HG03439 (cell line): Measurements from ENCODE around the gene TUBGCP2.

Source experiments
- ATAC-seq: cut with Tn5 transposase; IDR thresholded peaks from one replicate; pipeline ENCODE4 v1.9.1; 2021; ENCODE audit warnings: mild to moderate bottlenecking, moderate library complexity; ENCODE audit not compliant: unreplicated experiment

The TUBGCP2 gene

DNA sequence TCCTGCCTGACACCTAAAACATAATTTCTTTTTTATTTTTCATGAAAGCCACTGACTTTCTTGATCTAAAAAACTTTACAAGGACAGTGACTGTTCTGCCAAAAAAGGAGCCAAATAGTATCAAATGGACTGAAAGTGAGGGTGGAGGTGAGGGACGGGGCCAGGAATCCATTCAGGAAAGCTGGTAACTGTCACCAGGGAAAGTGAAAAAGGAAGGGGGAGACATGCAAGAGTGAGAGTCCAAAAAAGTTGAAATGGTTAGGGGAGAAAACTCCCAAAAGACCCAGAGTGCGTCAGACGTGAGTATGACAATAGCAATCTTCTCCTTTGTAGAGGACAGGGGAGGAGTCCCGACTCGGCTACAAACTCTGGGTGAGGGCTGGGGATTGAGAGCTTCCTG lies 35.6 kb upstream of the TUBGCP2 start:
- ATAC-seq, result no peak

DNA sequence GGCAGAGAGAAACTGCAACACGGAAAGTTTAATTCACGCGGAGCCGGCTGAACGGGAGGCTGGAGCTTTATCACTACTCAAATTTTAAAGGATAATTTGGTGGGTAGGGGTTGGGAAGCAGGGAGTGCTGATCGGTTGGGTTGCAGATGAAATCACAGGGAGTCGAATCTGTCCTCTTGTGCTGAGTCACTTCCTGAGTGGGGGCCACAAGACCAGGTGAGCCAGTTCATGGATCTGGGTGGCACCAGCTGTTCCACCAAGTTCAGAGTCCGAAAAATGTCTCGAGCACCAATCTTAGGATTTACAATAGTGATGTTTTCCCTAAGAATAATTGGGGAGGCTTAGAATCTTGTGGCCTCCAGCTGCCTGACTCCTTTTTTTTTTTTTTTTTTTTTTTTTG lies 34.9 kb upstream of the TUBGCP2 start:
- no peak for ATAC-seq

DNA sequence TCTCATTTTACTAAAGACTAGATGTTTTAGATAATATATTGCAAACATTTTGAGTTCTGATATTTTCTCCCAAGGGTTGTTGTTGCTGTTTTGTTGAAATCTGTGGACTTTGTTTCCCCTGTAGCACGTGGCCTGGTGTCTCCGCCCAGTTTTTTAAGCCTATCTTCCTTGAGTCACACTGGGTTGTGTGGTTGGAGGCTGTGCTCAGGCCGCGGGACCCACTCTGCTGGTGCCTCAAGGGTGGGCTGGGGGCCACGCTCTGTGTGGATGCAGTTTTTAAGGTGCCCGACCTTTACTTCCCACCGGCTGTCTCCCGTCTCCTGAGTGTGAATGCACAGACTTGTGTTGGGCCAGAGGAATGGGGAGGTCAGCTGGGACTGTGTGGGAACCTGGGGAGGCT lies 34.3 kb upstream of the TUBGCP2 start:
- ATAC-seq, result no peak

DNA sequence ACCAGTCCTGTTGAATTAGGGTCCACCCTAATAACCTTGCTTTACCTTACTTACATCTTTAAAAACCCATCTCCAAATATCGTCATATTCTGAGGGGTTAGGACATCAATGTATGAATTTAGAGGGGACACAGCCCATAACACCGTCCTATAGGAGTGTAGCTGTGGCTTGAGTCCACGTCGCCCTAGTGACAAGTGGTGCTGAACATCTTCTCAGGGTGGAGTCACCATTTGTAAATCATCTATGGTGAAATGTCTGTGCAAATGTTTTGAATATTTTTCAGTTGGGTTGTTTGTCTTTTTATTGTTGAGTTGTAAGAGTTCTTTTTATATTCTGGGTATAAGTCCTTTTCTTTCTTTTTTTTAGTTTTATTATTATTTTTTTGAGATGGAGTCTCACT lies 33.3 kb upstream of the TUBGCP2 start:
- ATAC-seq, result no peak

DNA sequence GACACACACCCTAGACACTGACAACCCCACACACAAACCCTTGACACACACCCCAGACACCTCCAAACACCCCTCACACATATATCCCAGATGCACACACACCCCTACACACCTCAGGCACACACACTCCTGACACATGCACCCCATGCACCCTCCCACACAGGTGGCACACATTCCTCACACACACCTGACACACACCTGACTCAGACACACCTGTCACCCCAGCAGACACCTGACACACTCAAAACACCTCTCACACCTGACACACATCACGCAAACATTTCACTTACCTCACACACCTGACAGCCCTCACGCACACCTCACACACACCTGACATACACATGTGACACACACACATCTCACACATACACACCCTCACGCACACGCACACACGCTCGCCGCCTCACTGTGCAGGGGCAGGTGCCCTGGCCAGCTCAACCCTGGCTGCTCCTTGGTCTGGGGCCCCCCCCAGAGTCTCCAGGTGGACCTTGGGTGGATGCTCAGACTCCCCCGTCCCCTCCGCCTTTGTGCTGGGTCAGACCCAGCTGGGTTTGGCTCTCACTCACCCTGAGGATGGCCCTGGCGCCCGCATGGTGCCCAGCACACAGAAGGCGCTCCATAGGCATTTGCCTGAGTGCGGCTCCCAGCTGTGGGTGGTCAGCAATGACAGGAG lies 31.2 kb upstream of the TUBGCP2 start:
- ATAC-seq, result no peak

DNA sequence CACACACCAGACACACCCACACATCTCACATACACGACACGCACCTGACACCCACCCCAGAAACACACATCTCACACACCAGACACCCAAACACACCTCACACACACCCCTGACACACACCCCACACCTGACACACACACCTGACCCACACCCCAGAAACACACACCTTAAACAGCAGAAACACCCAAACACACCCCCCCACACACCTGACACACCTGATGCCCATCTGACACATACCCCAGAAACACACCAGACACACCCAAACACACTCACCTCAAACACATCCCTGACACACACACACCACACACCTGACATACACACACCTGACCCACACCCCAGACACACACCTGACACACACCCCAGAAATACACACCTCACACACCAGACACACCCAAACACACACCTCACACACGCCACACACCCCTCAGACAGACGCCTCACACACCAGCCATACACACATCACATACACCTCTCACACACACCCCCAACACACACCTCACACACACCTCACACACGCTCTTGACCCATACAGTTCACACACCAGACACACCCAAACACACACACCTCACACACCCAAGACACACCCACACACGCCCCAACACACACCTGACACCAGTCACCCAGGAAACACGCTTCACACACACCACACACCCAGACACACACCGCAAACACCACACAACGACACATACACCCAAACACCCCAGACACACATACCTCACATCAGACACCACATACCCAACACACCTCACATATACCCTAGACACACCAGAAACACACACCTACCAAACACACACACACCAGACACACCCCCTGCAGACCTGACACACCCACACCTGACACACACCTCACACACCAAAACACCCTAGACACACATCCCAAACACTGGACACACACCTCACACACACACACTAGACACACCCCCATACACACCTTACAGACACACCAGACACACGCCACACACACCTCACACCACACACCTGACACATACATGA lies 29.7 kb upstream of the TUBGCP2 start:
- ATAC-seq, result no peak

DNA sequence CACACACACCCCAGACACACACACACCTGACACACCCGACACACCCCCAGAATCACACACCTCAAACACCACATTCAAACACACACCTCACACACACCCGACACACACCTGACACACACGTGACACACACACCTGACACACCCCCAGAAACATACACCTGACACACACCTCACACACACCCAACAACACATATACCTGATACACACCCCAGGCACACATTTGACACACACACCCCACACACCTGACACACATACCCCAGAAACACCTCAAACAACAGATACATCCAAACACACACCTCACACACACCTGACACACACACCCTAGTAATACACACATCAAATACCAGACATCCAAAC lies 28.7 kb upstream of the TUBGCP2 start:
- ATAC-seq, result no peak

DNA sequence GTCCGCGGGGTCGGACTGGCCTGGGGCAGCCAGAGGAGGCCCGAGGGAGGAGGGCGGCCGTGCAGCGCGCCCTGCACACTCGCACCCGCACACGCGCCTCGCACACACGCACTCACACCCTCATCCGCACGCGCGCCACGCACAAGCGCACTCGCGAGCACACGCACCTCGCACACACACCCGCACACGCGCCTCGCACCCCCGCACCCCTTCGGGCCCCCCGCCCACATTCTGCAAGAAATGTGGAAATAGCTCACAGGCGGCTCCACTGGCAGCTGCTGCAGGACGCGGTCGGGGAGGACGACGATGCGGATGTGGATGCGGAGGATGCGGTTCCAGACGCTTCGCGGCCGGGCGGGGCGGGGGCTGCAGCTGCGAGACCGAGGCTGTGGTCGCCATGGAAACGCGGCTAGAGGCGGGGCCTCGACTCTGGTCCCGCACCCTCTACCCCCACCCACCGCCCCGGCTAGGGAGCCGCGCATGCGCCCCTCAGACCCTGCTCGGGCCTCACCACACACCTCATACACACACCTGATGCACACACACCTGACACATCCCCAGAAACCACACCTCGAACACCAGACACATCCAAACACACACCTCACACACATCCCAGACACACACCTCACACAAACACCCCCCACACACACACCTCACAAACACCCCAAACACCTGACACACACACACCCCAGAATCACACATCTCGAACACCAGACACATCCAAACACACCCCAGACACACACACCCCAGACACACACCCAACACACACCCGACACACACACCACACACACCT lies 28.1 kb upstream of the TUBGCP2 start, which contains the start of gene CALY:
Gene CALY (minus strand): TSS at position 320 of the 793 bp plus-strand sequence. CDS start 7,907 bp downstream, outside the sequence.
- no peak for ATAC-seq

DNA sequence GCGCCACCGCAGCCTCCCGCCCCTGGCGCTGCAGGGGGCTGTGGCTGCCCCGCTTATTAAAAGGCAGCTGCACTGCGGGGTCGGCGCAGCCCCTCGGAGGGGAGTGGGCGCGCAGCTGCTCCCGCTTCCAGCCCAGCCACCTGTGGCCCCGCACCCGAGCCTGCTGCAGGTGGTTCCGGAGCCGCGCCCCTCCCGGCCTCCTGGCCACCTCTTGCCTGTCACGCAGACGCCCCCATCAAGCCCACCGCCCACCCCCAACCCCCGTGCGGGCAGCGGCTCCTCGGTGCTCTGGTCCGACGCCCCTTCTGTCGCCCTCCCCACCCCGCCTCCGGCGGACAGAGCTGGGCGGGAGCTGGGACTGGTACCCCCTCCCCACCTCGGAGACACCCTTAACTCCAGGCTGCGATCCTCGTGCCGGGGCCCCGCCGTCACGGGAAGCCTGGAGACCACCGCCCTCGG lies 27.5 kb upstream of the TUBGCP2 start:
- ATAC-seq, result no peak

DNA sequence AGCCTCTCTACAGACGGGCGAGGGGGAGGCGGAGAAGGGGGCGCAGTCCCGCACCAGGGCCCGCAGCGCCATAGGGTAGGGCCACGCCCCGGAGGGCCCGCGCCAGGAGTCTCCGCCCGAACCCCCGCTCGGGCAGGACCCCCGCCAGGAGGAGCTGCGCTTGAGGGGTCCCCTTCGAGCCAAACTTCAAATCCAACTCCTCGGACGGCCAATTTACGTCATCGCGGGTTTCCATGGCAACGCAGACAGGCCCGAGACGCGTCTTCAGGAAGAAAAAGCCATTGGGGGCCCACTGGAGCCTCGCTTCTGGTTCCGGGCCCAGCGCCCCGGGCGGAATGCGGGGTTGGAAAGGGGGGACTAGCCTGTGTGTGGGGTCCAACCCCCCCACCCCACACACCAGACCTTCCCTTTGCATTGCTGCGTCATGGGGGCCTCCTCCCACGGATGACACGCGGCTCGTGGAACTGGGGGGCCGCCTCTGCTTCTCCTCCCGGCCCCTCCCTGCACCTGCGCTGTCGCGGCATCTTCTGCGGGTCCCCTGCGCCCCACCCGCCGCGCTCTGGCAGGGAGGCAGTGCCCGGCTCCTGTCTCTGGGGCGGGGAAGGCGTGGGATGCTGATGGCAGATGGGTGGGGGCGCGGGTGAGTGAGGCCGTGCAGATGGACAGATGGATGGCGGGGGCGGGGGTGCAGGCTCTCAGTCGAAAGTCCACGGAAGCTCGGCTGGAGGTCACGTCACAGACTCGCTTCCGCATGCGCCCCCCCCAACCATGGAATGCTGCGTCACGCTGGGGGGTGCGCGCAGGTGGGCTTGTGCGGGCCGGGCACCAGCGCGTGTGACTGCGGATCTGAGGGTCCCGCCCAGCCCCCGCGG lies 26.8 kb upstream of the TUBGCP2 start:
- ATAC-seq, result no peak

DNA sequence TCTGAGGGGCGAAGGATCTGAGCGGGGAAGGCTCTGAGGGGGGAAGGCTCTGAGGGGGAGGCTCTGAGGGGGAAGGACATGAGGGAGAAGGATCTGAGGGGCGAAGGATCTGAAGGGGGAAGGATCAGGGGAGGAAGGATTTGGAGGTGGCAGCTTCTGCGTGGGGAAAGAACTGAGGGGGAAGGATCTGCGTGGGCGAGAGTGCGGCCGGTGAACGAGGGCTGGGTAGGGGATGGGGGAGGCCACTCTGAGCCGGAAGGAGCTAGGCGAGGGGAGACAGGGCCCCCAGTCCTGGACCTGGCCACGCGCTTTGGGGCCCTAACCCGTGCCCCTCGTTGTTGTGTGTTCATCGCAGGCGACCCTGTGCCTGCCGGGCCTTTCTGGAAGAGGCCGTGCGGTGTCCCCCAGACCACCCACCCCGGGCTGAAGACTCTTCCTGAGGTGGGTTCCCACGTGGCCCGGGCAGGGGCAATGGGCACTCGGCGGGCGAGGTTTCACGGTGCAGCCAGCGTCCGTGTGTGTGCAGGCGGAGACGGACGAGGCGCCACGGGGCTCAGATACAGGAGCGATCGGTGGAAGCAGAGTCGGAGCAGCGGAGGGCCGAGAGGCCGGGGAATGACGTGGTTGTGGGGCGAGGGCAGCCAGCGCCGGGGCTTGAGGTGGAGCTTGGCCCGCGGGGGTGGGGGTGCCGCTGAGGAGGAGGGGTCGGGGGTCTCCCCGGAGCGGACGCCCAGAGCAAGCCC lies 26.0 kb upstream of the TUBGCP2 start:
- ATAC-seq, result no peak

DNA sequence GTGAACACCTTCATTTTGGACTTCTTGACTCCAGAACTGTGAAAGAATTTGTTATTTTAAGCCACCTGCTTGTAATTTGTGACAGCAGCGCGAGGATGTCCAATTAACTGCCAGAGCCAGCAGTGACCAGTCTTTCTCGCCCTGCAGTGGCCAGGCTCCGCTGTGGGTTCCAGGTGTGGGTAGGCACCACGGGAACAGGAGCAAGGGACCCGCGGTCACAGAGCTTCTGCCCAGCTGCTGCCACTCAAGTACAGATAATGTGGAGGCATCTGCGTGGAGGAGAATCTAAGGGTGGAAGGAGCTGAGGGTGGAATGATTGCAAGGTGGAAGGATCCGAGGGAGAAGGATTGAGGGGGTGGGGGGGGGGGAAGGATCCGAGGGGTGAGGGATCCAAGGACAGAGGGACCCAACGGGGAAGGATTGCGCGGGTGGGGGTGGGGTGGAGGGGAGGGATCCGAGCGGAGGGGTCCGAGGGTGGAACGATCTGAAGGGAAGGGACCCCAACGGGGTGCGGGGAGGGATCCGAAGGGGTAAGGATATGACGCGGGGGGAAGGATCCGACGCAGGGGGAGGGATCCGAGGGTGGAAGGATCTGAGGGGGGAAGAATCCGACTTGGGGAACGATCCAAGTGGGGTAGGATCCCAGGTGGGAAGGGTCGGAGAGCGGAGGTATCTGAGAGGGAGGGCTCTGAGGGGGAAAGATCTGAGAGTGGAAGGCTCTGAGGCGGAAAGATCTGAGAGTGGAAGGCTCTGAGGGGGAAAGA lies 24.4 kb upstream of the TUBGCP2 start:
- ATAC-seq, result no peak

DNA sequence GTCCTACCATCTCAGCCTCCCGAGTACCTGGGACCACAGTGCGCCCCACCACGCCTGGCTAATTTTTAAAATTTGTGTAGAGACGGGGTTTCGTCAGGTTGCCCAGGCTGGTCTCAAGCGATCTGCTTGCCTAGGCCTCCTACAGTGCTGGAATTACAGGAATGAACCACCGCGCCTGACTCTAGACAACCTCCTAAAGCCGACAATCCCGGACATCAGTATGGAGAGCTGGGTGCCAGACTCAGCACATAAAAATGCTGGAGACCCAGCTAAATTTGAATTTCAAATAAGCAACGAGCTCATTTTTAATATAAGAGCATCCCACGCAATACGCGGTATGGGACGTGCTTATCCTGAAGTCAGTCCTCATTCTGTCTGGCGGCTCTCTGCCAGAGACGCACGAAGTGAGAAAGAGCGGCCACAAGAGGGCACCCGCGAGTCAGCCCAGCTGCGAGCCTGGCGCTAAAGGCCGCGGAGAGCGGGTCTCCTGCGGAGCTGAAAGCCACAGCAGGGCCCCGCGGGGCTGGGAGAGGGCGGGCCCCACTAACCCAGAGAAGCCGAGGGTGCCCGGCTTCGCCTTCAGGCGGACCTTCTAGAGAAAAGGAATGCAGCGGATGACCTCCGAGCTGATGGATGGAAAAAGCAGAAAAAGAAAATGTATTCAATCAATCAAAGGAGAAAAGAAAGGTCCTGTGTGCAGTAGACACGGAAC lies 21.0 kb upstream of the TUBGCP2 start:
- peak; percentile 78 for ATAC-seq

DNA sequence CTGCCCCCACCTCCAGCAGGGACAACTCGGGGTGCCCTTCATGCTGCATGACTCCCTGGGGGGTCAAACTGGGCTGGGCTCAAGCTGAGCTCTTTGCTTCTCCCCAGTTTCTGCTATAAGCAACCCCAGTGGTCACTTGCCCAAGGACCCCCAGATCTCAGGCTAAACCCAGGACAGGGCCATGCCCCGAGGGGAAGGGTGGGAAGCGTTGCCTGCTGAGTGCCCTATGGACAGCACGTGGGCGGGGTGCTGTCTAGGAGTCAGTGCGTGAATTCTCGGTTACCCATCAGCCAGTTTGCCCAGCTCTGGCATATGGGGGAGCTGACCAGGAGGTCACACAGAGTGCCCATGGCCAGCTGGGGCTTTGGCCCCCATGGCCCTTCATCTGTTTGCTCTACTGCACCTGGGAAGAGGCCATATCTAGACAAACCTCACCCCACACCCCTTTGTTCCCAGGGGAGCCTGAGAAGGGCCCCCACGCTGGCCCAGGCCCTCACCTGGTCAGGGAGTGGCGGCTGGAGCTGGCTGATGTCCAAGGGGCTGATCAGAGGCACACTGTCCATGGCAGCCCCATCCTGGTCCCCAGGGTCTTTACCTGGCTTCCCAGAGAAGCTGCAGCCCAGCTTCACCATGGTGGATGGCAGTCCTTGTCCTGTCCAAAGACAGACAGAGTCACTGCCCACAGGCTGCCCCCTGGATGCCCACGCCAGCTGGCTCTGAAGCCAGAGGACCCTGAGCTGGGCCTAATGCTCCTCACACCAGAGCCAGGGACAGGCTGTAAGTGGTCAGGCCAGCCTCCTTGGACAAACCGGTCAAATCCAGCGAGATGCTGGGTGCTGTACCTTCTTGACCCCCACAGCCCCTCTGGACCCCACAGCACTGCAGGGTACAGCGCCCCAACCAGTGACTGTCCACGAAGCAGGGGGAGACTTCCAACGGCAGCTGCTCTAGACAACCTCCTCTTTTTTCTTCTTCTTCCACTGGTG lies 20.0 kb upstream of the TUBGCP2 start:
- no peak for ATAC-seq

DNA sequence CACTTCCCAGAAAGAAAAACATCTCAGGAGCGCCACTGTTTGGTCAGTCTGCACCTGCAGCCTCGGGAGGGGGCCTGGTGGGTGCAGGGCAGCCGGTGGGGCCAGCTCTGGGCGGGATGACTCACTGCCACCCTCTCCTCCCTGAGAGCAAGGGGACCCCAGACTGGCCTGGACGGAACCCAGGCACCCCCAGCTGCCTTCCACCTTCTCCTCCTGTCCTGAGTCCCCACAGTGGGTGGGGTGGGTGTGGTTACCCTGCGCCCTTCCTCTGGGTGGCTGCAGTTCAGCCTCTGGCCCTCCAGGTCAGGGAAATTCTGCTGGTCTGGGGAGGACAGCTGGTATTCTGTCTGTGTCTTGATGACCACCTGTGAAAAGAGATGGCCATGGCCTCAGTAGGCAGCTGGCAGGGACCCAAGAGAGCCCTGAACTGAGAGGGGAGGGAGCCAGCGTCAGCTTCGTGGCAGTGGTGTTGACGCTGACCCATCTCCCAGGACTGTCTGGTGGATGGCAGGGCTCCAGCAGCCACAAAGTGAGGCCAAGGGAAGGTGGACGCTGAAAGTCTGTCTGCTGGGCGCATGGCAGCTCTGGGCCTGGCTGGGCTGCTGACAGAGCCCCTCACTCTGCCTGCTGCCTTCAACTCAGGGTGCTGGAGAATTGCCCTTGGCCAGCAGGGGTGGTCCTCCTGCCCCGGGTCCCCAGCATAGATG lies 19.1 kb upstream of the TUBGCP2 start:
- no peak for ATAC-seq
